SK-N-MC (cell line): ENCODE results near the gene BMP8B.

Experiments used
- EZH2 ChIP-seq: fragments of 200-600 bp; sonication (generic); IDR thresholded peaks from one replicate; pipeline ENCODE4 v1.6.1; 2017; ENCODE audit warnings: antibody characterized with exemption
- POLR2AphosphoS5 ChIP-seq: IDR thresholded peaks from 2 replicates; pipeline ENCODE4 v1.6.1; 2012; ENCODE audit warnings: mild to moderate bottlenecking, low read depth, low read length, borderline replicate concordance

- TF ChIP-seq EZH2, result no peak
- TF ChIP-seq POLR2AphosphoS5, result no peak
Observed at GRCh38 chr1:39761016-39761415, 27.6 kb downstream of the BMP8B start.
